IMR-90 (cell line): ENCODE data around the gene PTPN23. TPM values are rescaled to one million over a fixed set of nuclear protein-coding genes. Genes with fewer than 3 reads are reported as not detected.

ENCODE experiments used
- ATAC-seq: fragments of 200-7000 bp; cut with Tn5 transposase; 2 replicates; pipeline ENCODE4 v1.9.1; 2020; ENCODE audit warnings: low read depth, mild to moderate bottlenecking, moderate library complexity
- BruUV-seq: library from RNA; stranded (reverse); fragments of 400-500 nt; replicated peaks from 2 replicates; lab custom pipeline; 2021; lab: Mats Ljungman, UMichigan
- CTCF ChIA-PET: fragments of 300-600 bp; formaldehyde crosslinking; extraction: SDS; loops from one replicate; lab custom pipeline; 2021; ENCODE audit warnings: antibody characterized with exemption; lab: Yijun Ruan, JAX
- POLR2A ChIA-PET: fragments of 300-600 bp; sonication (Branson Sonifier 250); formaldehyde crosslinking; loops from one replicate; lab custom pipeline; 2022; ENCODE audit warnings: antibody characterized with exemption; ENCODE audit not compliant: unreplicated experiment; lab: Charles Lee
- DNase-seq: peaks from one replicate; pipeline ENCODE4 v3.0.0; 2013
- H2AFZ ChIP-seq: replicated peaks from 2 replicates; pipeline ENCODE3; 2013; ENCODE audit warnings: low read length, mild to moderate bottlenecking; ENCODE audit not compliant: poor library complexity
- H2AK5ac ChIP-seq: 2 replicates; pipeline ENCODE4 v1.6.1; 2013; ENCODE audit warnings: low read depth, low read length, inconsistent platforms
- H2AK9ac ChIP-seq: replicated peaks from 2 replicates; pipeline ENCODE3; 2013; ENCODE audit warnings: mild to moderate bottlenecking, low read depth, low read length, moderate library complexity; ENCODE audit not compliant: poor library complexity
- H2BK120ac ChIP-seq: 2 replicates; pipeline ENCODE4 v1.6.1; 2013; ENCODE audit warnings: low read depth, low read length, inconsistent platforms
- H2BK15ac ChIP-seq: 3 replicates; pipeline ENCODE4 v1.6.1; 2013; ENCODE audit warnings: low read depth, low read length, inconsistent platforms
- H2BK20ac ChIP-seq: 2 replicates; pipeline ENCODE4 v1.6.1; 2013; ENCODE audit warnings: low read depth, mild to moderate bottlenecking, inconsistent platforms, low read length, moderate library complexity
- H2BK5ac ChIP-seq: 2 replicates; pipeline ENCODE4 v1.6.1; 2013; ENCODE audit warnings: mild to moderate bottlenecking, low read depth, low read length, inconsistent platforms; ENCODE audit not compliant: poor library complexity, severe bottlenecking
- H3K14ac ChIP-seq: replicated peaks from 2 replicates; pipeline ENCODE4 v1.6.1; 2013; ENCODE audit warnings: low read depth, low read length, inconsistent platforms
- H3K18ac ChIP-seq: 2 replicates; pipeline ENCODE4 v1.6.1; 2013; ENCODE audit warnings: low read depth, low read length, control low read depth
- H3K23ac ChIP-seq: 2 replicates; pipeline ENCODE4 v1.6.1; 2013; ENCODE audit warnings: low read depth, low read length, inconsistent platforms
- H3K27ac ChIP-seq: 2 replicates; pipeline ENCODE4 v1.5.1; 2013; ENCODE audit warnings: mild to moderate bottlenecking, control low read depth, low read length; ENCODE audit not compliant: insufficient read depth
- H3K27me3 ChIP-seq: 2 replicates; pipeline ENCODE4 v1.6.1; 2013; ENCODE audit warnings: low read length; ENCODE audit not compliant: control insufficient read depth, insufficient read depth
- H3K36me3 ChIP-seq: 2 replicates; pipeline ENCODE4 v1.6.1; 2013; ENCODE audit warnings: low read length, mixed read lengths; ENCODE audit not compliant: control insufficient read depth, insufficient read depth
- H3K4ac ChIP-seq: 2 replicates; pipeline ENCODE4 v1.6.1; 2013; ENCODE audit warnings: low read depth, low read length, inconsistent platforms
- H3K4me1 ChIP-seq: 2 replicates; pipeline ENCODE4 v1.6.1; 2013; ENCODE audit warnings: low read length, mixed read lengths; ENCODE audit not compliant: control insufficient read depth, insufficient read depth
- H3K4me2 ChIP-seq: 2 replicates; pipeline ENCODE4 v1.6.1; 2013; ENCODE audit warnings: low read depth, mild to moderate bottlenecking, control low read depth, low read length, moderate library complexity
- H3K4me3 ChIP-seq: 2 replicates; pipeline ENCODE4 v1.5.1; 2013; ENCODE audit warnings: low read depth, mild to moderate bottlenecking, control low read depth, low read length, moderate library complexity; ENCODE audit not compliant: insufficient read depth
- H3K56ac ChIP-seq: 2 replicates; pipeline ENCODE4 v1.6.1; 2013; ENCODE audit warnings: low read length, inconsistent platforms; ENCODE audit not compliant: insufficient read depth; ENCODE audit errors: extremely low read depth
- H3K79me1 ChIP-seq, 2 experiments: 2 replicates each; pipeline ENCODE4 v1.6.1; 2013; ENCODE audit warnings: low read length in 2 of 2, inconsistent platforms in 1 of 2, low read depth in 1 of 2
- H3K9ac ChIP-seq: 2 replicates; pipeline ENCODE4 v1.6.1; 2013; ENCODE audit warnings: low read depth, low read length, control low read depth
- H3K9me1 ChIP-seq: 2 replicates; pipeline ENCODE4 v1.6.1; 2013; ENCODE audit warnings: low read length, inconsistent platforms; ENCODE audit not compliant: insufficient read depth
- H3K9me3 ChIP-seq: 2 replicates; pipeline ENCODE4 v1.6.1; 2013; ENCODE audit warnings: low read length; ENCODE audit not compliant: control insufficient read depth, insufficient read depth
- H4K20me1 ChIP-seq: 2 replicates; pipeline ENCODE4 v1.6.1; 2013; ENCODE audit warnings: low read length, inconsistent platforms; ENCODE audit not compliant: insufficient read depth
- H4K5ac ChIP-seq: 2 replicates; pipeline ENCODE4 v1.6.1; 2013; ENCODE audit warnings: mild to moderate bottlenecking, low read depth, low read length, control low read depth
- H4K8ac ChIP-seq, 2 experiments: 2 replicates each; pipeline ENCODE4 v1.6.1; 2013; ENCODE audit warnings: low read depth in 2 of 2, low read length in 2 of 2, control low read depth in 1 of 2, inconsistent platforms in 1 of 2
- H4K91ac ChIP-seq: 2 replicates; pipeline ENCODE4 v1.6.1; 2013; ENCODE audit warnings: low read depth, low read length, inconsistent platforms; ENCODE audit not compliant: insufficient read depth
- MAZ ChIP-seq: IDR thresholded peaks from 2 replicates; pipeline ENCODE4 v1.6.1; 2012; ENCODE audit warnings: low read depth, mild to moderate bottlenecking, low read length, improper control_type of control experiment, moderate library complexity, borderline replicate concordance
- NFE2L2 ChIP-seq: fragments of 150-350 bp; IDR thresholded peaks from 2 replicates; pipeline ENCODE4 v1.6.1; 2016; ENCODE audit warnings: low read depth, mild to moderate bottlenecking, low read length
- SMC3 ChIP-seq: fragments of 150-350 bp; IDR thresholded peaks from 2 replicates; pipeline ENCODE4 v1.6.1; 2016; ENCODE audit warnings: low read depth, mild to moderate bottlenecking, antibody characterized with exemption, low read length, moderate library complexity
- WGBS, 2 experiments: methylation state at CpG; one replicate each; pipeline versions ENCODE4 v1.1.5 to v1.1.7; 2013; ENCODE audit warnings: missing lambda C conversion rate in 2 of 2; ENCODE audit not compliant: insufficient read length in 1 of 2; ENCODE audit errors: extremely low coverage in 2 of 2; 5-methylcytosine and 5-hydroxymethylcytosine counted together
- dilution Hi-C: fragments of 300-500 bp; cut with HindIII; formaldehyde crosslinking; loops from one replicate; pipeline ENCODE4 v1.14.3; 2018; ENCODE audit warnings: low sequenced_read_pairs; ENCODE audit not compliant: unreplicated experiment
- in situ Hi-C: fragments of 300-500 bp; cut with MboI; formaldehyde crosslinking; loops from 3 replicates; pipeline ENCODE4 v1.14.3; 2019; ENCODE audit warnings: low sequenced_read_pairs, inconsistent platforms, mixed read lengths
- intact Hi-C: fragments of 100-400 bp; cut with micrococcal nuclease; formaldehyde crosslinking; loops from 2 replicates; pipeline ENCODE4 v1.10.0; 2022
- polyA plus RNA-seq, 3 experiments: library from polyadenylated mRNA; depleted of rRNA; stranded (reverse); fragments of >200 nt; gene quantifications; 2 replicates each; pipeline ENCODE4 v1.2.3, GENCODE V29; 2012; ENCODE audit warnings: low replicate concordance in 1 of 3
- total RNA-seq: library from RNA; depleted of rRNA; stranded (reverse); fragments of >200 nt; gene quantifications from 2 replicates; pipeline ENCODE4 v1.2.3, GENCODE V29; 2012

Gene PTPN23
- total and polyA plus RNA-seq, 2 of the 4 experiments (the other 2 are of a cell fraction): 4.5 to 15.1 TPM

DNA sequence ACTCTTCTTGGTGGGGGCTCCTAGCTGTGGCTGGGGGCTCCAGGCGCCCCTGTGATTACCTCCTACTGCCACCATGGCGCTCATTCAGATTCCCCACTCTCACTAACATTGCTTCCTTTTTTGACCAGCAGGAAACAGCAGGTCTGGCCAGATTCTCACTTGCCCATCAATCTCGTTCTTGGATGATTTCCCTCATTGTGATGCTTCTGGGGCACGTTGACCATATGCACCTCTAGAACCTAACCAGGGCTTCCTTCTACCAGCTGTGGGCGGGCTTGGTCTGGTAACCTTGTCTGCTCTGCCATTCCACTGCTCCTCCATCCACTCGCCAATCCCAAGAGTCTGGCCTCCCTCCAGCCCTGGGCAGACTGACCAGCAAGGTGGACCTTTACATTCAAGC, 35.9 kb upstream of the PTPN23 start:
- TF ChIP-seq MAZ (no peak), SMC3 (no peak), NFE2L2 (no peak)

More for the DNA sequence above, 35.9 kb upstream of the PTPN23 start:
- Histone ChIP-seq H2AFZ (no peak overlapping the region), H3K27ac (no peak overlapping the region), H2AK9ac (no peak overlapping the region), H2BK5ac (no peak overlapping the region), H3K27me3 (no peaks in the 10 kb centered on the region), H2BK20ac (no peak overlapping the region), H3K36me3 (peaks cover 28% of the 10 kb centered on the region), H3K4me3 (no peak overlapping the region), H4K8ac (no peak overlapping the region), H2AK5ac (no peak overlapping the region), H3K56ac (no peak overlapping the region), H3K18ac (no peak overlapping the region), H2BK120ac (no peak overlapping the region), H3K9me1 (peaks cover 19% of the 10 kb centered on the region), H3K9ac (no peak overlapping the region), H3K4ac (no peak overlapping the region), H3K79me1 (peaks cover 0 to 9% of the 10 kb centered on the region in 2 experiments; a peak in 3 of 4 replicates), H4K91ac (no peak overlapping the region), H3K9me3 (no peaks in the 10 kb centered on the region), H3K23ac (no peak overlapping the region), H4K20me1 (peaks cover 13% of the 10 kb centered on the region), H4K5ac (no peak overlapping the region), H3K4me2 (no peak overlapping the region), H3K14ac (no peak overlapping the region), H2BK15ac (no peak overlapping the region), H3K4me1 (peaks cover 13% of the 10 kb centered on the region)
- no peak for DNase-seq
- 93% methylated on average over 5 of the region's 6 CpGs; no CpG with 5 or more reads in 1 of the 2 experiments for WGBS, 2 experiments
- intact Hi-C loops (no loop called here), in situ Hi-C loops (no loop called here), dilution Hi-C loops (no loop called here)
- CTCF ChIA-PET: no interaction called here
- no TSS peak for BruUV-seq
- ATAC-seq: no peak
- POLR2A ChIA-PET: no interaction called here
